SKM-1 treated with dmso at 0.1 percent for 144 hours (cell line): ENCODE measurements around the gene KAZN.

Experiments used
- DNase-seq: peaks from one replicate; lab custom pipeline; 2025; ENCODE audit not compliant: unreplicated experiment; lab: John Stamatoyannopoulos, UW

Gene KAZN

GRCh38 chr1:14761291-14762153 is 163.0 kb downstream of the KAZN start:
- no peak for DNase-seq

GRCh38 chr1:14763977-14764376 is 165.5 kb downstream of the KAZN start:
- no peak for DNase-seq

DNA sequence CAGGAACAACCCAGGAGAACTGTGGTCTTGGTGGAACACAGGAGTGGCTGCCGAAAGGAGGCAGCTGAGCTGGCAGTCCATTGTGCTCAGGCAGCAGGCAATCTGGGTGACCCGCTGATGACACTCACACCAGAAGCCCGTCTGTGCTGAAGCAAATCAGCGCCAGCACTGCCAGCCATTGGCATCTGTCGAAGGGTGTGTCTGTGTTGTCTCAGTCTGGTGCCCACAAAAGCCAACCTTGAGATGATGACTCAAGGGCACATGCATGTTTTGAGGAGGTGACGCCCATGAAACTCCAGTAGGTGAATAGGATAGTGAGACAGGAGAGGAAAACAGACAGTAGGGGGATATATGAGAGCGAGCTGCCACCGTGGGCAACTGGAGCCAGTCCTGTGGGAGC is 167.3 kb downstream of the KAZN start:
- no peak for DNase-seq

- no peak for DNase-seq
These were observed 168.6 kb downstream of the KAZN start for GRCh38 chr1:14767075-14767474.

- no peak for DNase-seq
These were observed 170.3 kb downstream of the KAZN start for GRCh38 chr1:14768582-14769304.

- DNase-seq: no peak
These were observed 171.2 kb downstream of the KAZN start for GRCh38 chr1:14769486-14770274.

DNA sequence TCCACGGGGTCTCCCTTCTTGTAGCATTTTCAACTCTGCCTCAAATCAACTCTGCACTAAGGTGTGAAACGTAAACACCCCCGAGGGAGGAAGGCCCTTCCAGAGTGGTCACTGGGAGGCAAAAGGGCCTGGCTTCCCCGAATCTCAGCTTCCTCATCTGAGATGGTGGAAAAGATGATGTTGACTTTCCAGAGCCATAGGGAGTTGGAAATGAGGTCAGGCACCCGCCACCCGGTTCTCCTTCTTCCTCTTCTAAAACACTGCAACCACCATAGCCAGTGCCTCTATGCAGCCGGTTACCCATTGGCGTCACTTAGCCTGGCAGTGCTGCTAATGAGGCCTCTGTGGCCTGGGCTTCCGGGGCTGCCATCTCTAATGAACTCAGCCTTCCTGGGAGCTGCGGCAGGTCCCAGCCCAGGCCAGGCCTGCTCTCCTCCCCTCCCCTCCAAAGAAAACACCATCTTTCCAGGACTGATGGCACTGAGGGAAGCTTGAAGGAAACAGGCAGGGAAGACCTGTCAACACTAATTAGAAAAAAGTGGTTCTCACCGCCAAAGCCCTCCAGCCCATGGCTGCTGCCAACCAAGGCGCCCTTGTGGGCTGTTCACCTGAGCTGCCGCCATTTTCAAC is 175.0 kb downstream of the KAZN start:
- DNase-seq: no peak

DNA sequence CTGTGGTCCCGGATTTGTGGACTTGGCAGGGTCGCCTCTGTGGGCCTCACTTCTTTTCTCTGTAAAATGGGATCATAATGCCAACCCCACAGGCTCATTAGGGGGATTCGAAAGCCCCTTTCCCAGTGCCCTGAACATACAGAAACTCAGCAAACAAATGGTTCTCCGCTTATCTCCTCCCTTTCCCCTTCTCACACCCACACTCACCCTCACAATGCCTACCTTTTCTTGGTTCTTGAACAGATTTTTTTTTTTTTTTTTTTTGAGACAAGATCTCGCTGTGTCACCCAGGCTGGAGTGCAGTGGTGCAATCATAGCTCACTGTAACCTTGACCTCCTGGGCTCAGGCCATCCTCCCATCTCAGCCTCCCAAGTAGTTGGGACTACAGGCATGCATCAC is 175.7 kb downstream of the KAZN start:
- DNase-seq: no peak

- no peak for DNase-seq
These were observed 176.5 kb downstream of the KAZN start for GRCh38 chr1:14774988-14775387.

GRCh38 chr1:14775434-14775833 is 176.9 kb downstream of the KAZN start:
- DNase-seq: no peak

DNA sequence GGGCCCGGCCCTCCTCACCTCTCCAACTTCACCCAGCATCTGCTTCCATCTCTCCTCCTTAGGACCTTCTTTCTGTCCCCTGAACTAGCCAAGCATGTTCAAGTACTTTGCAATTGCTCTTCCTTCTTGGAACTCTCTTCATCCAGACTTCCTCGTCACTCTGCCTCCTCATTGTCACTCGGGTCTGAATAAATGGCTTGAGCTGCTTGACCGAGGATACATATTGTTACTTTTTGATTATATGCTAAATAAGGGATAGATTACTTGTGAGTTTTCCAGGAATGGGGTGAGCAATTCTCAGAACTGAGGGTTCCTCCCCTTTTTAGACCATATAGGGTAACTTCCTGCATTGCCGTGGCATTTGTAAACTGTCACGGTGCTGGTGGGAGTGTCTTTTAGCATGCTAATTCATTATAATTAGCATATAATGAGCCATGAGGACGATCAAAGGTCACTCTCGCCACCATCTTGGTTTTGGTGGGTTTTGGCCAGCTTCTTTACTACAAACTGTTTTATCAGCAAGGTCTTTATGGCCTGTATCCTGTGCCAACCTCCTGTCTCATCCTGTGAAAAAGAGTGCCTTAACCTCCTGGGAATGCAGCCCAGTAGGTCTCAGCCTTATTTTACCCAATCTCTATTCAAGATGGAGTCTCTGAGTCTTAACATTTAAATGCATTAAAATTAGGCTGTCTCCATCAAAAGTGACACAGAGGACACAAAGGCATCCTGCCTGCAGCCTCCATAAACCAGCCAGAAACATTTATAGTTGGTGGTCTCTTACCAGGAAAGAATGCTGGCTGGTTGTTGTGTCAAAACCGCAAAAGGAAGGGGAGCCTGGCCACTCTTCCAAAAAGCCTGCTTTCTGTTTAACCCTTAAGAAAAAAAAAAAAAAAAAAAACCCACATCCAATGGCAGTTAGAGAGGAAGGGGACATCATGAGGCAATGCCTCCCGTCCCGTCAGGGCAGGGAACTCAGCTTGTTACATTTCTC is 179.3 kb downstream of the KAZN start:
- DNase-seq: no peak

GRCh38 chr1:14778541-14778897 is 180.0 kb downstream of the KAZN start:
- DNase-seq: no peak

DNA sequence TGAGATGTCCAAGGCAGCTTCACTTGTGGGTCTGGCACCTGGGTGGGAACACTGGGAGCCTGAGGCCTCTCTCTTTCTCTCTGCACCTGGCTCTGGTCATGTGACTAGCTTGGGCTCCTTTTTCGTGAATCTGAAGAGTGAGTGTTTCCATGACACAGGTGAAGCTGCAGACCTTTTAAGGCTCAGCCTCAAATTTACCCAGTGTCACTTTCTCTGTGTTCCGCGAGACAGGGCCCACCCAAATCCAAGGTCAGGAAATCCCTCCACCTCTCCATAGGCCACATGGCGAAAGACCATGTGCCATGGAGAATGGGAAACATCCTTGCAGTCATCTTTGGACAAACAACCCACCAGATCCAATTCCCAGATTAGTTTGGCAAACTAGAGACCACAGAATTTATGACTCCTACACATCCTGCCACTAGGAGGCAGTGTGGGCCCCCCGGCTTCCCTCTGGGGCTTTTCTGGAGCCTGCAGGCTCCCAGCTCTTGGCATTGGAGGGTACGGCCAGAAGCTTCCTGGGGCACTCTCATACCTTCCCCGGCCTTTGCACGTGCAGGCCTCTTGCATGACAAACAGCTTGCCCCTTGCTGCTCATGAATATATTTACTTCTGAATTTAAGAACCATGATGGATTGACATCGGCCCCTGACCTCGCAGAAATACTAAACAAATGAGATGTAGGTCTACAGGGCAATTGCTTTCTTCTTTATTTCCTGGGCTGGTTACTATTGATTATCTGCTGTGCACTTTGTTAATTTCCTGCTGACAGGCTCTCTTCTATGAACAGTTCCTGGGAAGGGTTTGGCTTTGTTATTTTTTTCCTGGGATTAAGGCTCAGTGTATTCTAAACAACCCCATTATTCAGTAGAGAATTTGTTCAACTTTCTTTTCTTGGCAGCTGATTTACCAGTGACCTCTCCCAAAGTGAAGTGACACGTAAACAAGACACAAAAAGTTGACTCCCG is 180.7 kb downstream of the KAZN start:
- DNase-seq: peak; percentile 32

- DNase-seq: peak; percentile 81
These were observed 181.8 kb downstream of the KAZN start for GRCh38 chr1:14780271-14780670.

GRCh38 chr1:14781811-14782210 is 183.3 kb downstream of the KAZN start:
- DNase-seq: no peak

GRCh38 chr1:14782741-14783591 is 184.5 kb downstream of the KAZN start:
- peak; percentile 31 for DNase-seq

DNA sequence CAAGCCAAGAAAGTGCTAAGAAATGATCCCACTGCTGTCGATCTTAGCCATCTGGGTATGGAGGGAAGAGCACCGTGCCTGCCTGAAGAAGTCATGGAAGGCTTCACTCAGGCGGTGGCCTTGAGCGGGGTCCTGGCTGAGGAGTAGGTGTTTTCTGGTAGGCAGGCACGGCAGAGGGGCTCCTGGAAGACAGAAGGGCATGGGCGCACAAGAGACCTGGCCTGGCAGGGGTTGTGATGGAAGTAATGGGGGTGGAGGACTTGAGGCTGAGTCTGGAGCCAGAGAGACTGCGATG is 185.1 kb downstream of the KAZN start:
- DNase-seq: no peak
